Thyroid gland (tissue), 4 donors: ENCODE data around the gene CABP2.

ENCODE experiments used
- CTCF ChIP-seq, 6 experiments: fragments of 200-600 bp in 3 of 6; fragments of 450-650 bp in 3 of 6; sonication (generic) in 3 of 6; IDR thresholded peaks; one replicate each; pipeline ENCODE4 v1.5.1; 2016 to 2019; ENCODE audit warnings: antibody characterized with exemption in 6 of 6, mild to moderate bottlenecking in 2 of 6, inconsistent platforms in 1 of 6, moderate library complexity in 1 of 6
- POLR2A ChIP-seq, 2 donors: fragments of 450-650 bp; IDR thresholded peaks; one replicate each; pipeline ENCODE4 v1.6.1; 2017; ENCODE audit warnings: antibody characterized with exemption in 2 of 2, mild to moderate bottlenecking in 2 of 2, moderate library complexity in 1 of 2

GRCh38 chr11:67489885-67490726 is 33.1 kb downstream of the CABP2 start:
- TF ChIP-seq CTCF (IDR thresholded peaks at IDR 0.05) (no peak), POLR2A (IDR thresholded peaks at IDR 0.05) (no peak)
